HEK293T (cell line): ENCODE measurements around the gene POLK.
"Not testable (repeated sequence)": the region's sequence is repeated elsewhere in the genome, so short reads cannot be mapped to it uniquely, and the experiment has no call there.

Source experiments
- CTCF ChIA-PET: fragments of 350-600 bp; formaldehyde crosslinking; extraction: SDS; loops from one replicate; lab custom pipeline; 2021; ENCODE audit warnings: antibody characterized with exemption, inconsistent platforms; lab: Yijun Ruan, JAX
- POLR2A ChIA-PET: fragments of 350-600 bp; formaldehyde crosslinking; extraction: SDS; loops from one replicate; lab custom pipeline; 2020; ENCODE audit warnings: antibody characterized with exemption, inconsistent platforms; lab: Yijun Ruan, JAX
- DNase-seq: peaks from one replicate; pipeline ENCODE4 v3.0.0; 2012; ENCODE audit warnings: mixed read lengths; ENCODE audit errors: extremely low spot score
- ARNT ChIP-seq: fragments of 450-650 bp; IDR thresholded peaks from 2 replicates; pipeline ENCODE4 v1.6.1; 2017; ENCODE audit warnings: mild to moderate bottlenecking
- BHLHE40 ChIP-seq: fragments of 450-650 bp; IDR thresholded peaks from 2 replicates; pipeline ENCODE4 v1.6.1; 2016; ENCODE audit warnings: mild to moderate bottlenecking, moderate library complexity, borderline replicate concordance
- CTBP1 ChIP-seq: fragments of 450-650 bp; IDR thresholded peaks from 2 replicates; pipeline ENCODE4 v1.6.1; 2016; ENCODE audit warnings: borderline replicate concordance
- ELF4 ChIP-seq: fragments of 450-650 bp; IDR thresholded peaks from 2 replicates; pipeline ENCODE4 v1.6.1; 2017; ENCODE audit warnings: antibody characterized with exemption
- FOXA1 ChIP-seq: fragments of 450-650 bp; IDR thresholded peaks from 2 replicates; pipeline ENCODE4 v1.6.1; 2016; ENCODE audit warnings: mild to moderate bottlenecking
- FOXK2 ChIP-seq: fragments of 450-650 bp; IDR thresholded peaks from 2 replicates; pipeline ENCODE4 v1.6.1; 2016; ENCODE audit warnings: mild to moderate bottlenecking
- FOXM1 ChIP-seq: fragments of 450-650 bp; IDR thresholded peaks from 2 replicates; pipeline ENCODE4 v1.6.1; 2017; ENCODE audit warnings: mild to moderate bottlenecking, borderline replicate concordance
- HDGF ChIP-seq: fragments of 450-650 bp; IDR thresholded peaks from 2 replicates; pipeline ENCODE4 v1.6.1; 2017; ENCODE audit warnings: antibody characterized with exemption, borderline replicate concordance
- L3MBTL2 ChIP-seq: fragments of 450-650 bp; conservative IDR thresholded peaks from 2 replicates; pipeline ENCODE4 v1.6.1; 2016; ENCODE audit warnings: mild to moderate bottlenecking
- LEF1 ChIP-seq: fragments of 450-650 bp; IDR thresholded peaks from 2 replicates; pipeline ENCODE4 v1.6.1; 2017; ENCODE audit warnings: mild to moderate bottlenecking, borderline replicate concordance
- NFRKB ChIP-seq: fragments of 450-650 bp; IDR thresholded peaks from 2 replicates; pipeline ENCODE4 v1.6.1; 2016; ENCODE audit warnings: mild to moderate bottlenecking, moderate library complexity
- PKNOX1 ChIP-seq: fragments of 450-650 bp; IDR thresholded peaks from 2 replicates; pipeline ENCODE4 v1.6.1; 2016
- SP1 ChIP-seq: fragments of 450-650 bp; IDR thresholded peaks from 2 replicates; pipeline ENCODE4 v1.6.1; 2017
- SUZ12 ChIP-seq: fragments of 450-650 bp; IDR thresholded peaks from 2 replicates; pipeline ENCODE4 v1.6.1; 2016; ENCODE audit warnings: mild to moderate bottlenecking
- TARDBP ChIP-seq: fragments of 450-650 bp; IDR thresholded peaks from 2 replicates; pipeline ENCODE4 v1.6.1; 2016
- ZNF384 ChIP-seq: fragments of 450-650 bp; IDR thresholded peaks from 2 replicates; pipeline ENCODE4 v1.6.1; 2016

POLK gene

GRCh38 chr5:75525344-75525743 is 13.7 kb downstream of the POLK start:
- TF ChIP-seq FOXM1 (no peak), FOXA1 (no peak), FOXK2 (no peak), BHLHE40 (no peak), SP1 (no peak), NFRKB (no peak), ZNF384 (no peak), SUZ12 (no peak), TARDBP (no peak), ELF4 (no peak), L3MBTL2 (no peak), HDGF (no peak), LEF1 (no peak), CTBP1 (no peak)
- DNase-seq = no peak
- POLR2A ChIA-PET = no interaction called here
- CTCF ChIA-PET = no interaction called here

- TF ChIP-seq ZNF384 (no peak), TARDBP (no peak), FOXM1 (no peak), PKNOX1 (no peak), SP1 (no peak), NFRKB (no peak), ARNT (no peak), L3MBTL2 (no peak), HDGF (no peak), CTBP1 (no peak), FOXK2 (no peak), LEF1 (no peak), ELF4 (no peak), SUZ12 (no peak), FOXA1 (no peak), BHLHE40 (no peak)
- ChIA-PET CTCF (interaction anchor here (0.6 kb wide), 1 partner anchor 330 kb away, joined by 3 read pairs; no protein-coding TSS in a partner anchor), POLR2A (no interaction called here)
- DNase-seq = no peak
Measured at GRCh38 chr5:75526070-75526469, 14.4 kb downstream of the POLK start.

GRCh38 chr5:75529185-75529584 is 17.5 kb downstream of the POLK start:
- no peak for DNase-seq
- CTCF ChIA-PET = no interaction called here
- TF ChIP-seq FOXK2 (no peak), SUZ12 (no peak), NFRKB (no peak), FOXA1 (no peak), SP1 (no peak), ZNF384 (no peak), BHLHE40 (no peak), CTBP1 (no peak), ELF4 (no peak), PKNOX1 (no peak), LEF1 (no peak), ARNT (no peak), HDGF (no peak), TARDBP (no peak), FOXM1 (no peak), L3MBTL2 (no peak)
- POLR2A ChIA-PET = no interaction called here

- POLR2A ChIA-PET = no interaction called here
- CTCF ChIA-PET = no interaction called here
- DNase-seq = no peak
- TF ChIP-seq NFRKB (no peak), CTBP1 (no peak), HDGF (no peak), ELF4 (no peak), BHLHE40 (no peak), FOXK2 (no peak), FOXA1 (no peak), FOXM1 (no peak), TARDBP (no peak), L3MBTL2 (no peak), ARNT (no peak), LEF1 (no peak), SP1 (no peak)
Measured at GRCh38 chr5:75532190-75532589, 20.5 kb downstream of the POLK start.

GRCh38 chr5:75533716-75534115 is 22.0 kb downstream of the POLK start:
- DNase-seq, CTCF ChIA-PET, POLR2A ChIA-PET: not testable (repeated sequence)

- POLR2A ChIA-PET = no interaction called here
Measured at GRCh38 chr5:75534734-75535133, 23.0 kb downstream of the POLK start.

More at GRCh38 chr5:75534734-75535133, 23.0 kb downstream of the POLK start:
- DNase-seq = no peak
- TF ChIP-seq FOXM1 = no peak
- TF ChIP-seq ZNF384 = no peak
- no peak for TF ChIP-seq BHLHE40
- TF ChIP-seq SP1 = no peak
- no peak for TF ChIP-seq SUZ12
- no peak for TF ChIP-seq PKNOX1
- TF ChIP-seq FOXA1 = no peak
- no peak for TF ChIP-seq LEF1
- TF ChIP-seq ELF4 = no peak
- no peak for TF ChIP-seq L3MBTL2
- TF ChIP-seq FOXK2 = no peak
- TF ChIP-seq NFRKB = no peak
- TF ChIP-seq CTBP1 = no peak
- no peak for TF ChIP-seq HDGF
- TF ChIP-seq ARNT = no peak
- TF ChIP-seq TARDBP = no peak
- CTCF ChIA-PET = no interaction called here
